ENCODE results near the gene SYCE3.

The SYCE3 gene

DNA sequence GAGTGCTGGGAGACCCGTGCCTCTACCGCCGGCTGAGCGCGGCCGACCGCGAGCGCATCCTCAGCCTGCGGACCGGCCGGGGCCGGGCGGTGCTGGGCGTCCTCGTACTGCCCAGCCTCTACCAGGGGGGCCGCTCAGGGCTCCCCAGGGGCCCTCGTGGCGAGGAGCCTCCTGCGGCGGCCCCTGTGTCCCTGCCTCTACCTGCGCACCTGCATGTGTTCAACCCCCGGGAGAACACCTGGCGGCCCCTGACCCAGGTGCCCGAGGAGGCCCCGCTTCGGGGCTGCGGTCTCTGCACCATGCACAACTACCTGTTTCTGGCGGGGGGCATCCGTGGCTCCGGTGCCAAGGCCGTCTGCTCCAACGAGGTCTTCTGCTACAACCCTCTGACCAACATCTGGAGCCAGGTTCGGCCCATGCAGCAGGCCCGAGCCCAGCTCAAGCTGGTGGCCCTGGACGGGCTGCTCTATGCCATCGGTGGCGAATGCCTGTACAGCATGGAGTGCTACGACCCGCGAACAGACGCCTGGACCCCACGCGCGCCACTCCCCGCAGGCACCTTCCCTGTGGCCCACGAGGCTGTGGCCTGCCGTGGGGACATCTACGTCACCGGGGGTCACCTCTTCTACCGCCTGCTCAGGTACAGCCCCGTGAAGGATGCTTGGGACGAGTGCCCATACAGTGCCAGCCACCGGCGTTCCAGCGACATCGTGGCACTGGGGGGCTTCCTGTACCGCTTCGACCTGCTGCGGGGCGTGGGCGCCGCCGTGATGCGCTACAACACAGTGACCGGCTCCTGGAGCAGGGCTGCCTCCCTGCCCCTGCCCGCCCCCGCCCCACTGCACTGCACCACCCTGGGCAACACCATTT lies 13.6 kb downstream of the SYCE3 start:
- no peak overlapping the region for H2BK15ac ChIP-seq (ENCODE audit: low read depth, poor library complexity, severe bottlenecking)
- peaks cover 10 to 71% of the 10 kb centered on the region in 2 experiments for H3K27me3 ChIP-seq (ENCODE audit: control insufficient read depth in 1 of 2, insufficient read depth in 1 of 2, low read length in 2 of 2)
- WGBS: 93% methylated on average over 68 of the region's 68 CpGs
- H2BK5ac ChIP-seq (ENCODE audit: low read depth, low read length, poor library complexity, severe bottlenecking): no peak overlapping the region
- H2AFZ ChIP-seq (ENCODE audit: low read depth, low read length): no peak overlapping the region
- H2BK12ac ChIP-seq (ENCODE audit: low read length in 2 of 2): peak overlapping the region in 1 of 2 experiments; percentile 16
- no peak overlapping the region for H3K4me3 ChIP-seq (ENCODE audit: insufficient read depth in 1 of 2, low read depth in 1 of 2, low read length in 2 of 2)
- no peak overlapping the region for H3K4me2 ChIP-seq (ENCODE audit: low read length, poor library complexity, severe bottlenecking)
- H4K91ac ChIP-seq (ENCODE audit: low read length): peak overlapping the region; percentile 53
- no peak overlapping the region for H4K8ac ChIP-seq (ENCODE audit: low read length)
- no peak overlapping the region for H3K23ac ChIP-seq (ENCODE audit: low read length in 2 of 2)
- no peaks in the 10 kb centered on the region for H3K9me3 ChIP-seq (ENCODE audit: control insufficient read depth, low read length)
- H3K27ac ChIP-seq (ENCODE audit: low read length, poor library complexity, severe bottlenecking): no peak overlapping the region
- H2BK120ac ChIP-seq (ENCODE audit: low read depth, low read length): no peak overlapping the region
- no peak overlapping the region for H3K4ac ChIP-seq (ENCODE audit: low read depth in 1 of 2, low read length in 2 of 2)
- no peak overlapping the region for H2AK5ac ChIP-seq (ENCODE audit: low read length, severe bottlenecking)
- DNase-seq: no peak
- H3K9ac ChIP-seq (ENCODE audit: low read length): no peak overlapping the region
- no peaks in the 10 kb centered on the region for H3K79me1 ChIP-seq (replicated peaks; ENCODE audit: low read length, poor library complexity, severe bottlenecking)
- peaks cover 4% of the 10 kb centered on the region for H3K4me1 ChIP-seq (ENCODE audit: control insufficient read depth, insufficient read depth, low read depth, low read length)
- no peak overlapping the region for H3K18ac ChIP-seq (ENCODE audit: low read depth in 1 of 2, low read length in 2 of 2)
- no peak overlapping the region for H3K14ac ChIP-seq (ENCODE audit: low read length in 2 of 2)
- H3K36me3 ChIP-seq (ENCODE audit: control insufficient read depth in 1 of 2, insufficient read depth in 2 of 2, low read depth in 1 of 2, low read length in 2 of 2): no peaks in the 10 kb centered on the region

DNA sequence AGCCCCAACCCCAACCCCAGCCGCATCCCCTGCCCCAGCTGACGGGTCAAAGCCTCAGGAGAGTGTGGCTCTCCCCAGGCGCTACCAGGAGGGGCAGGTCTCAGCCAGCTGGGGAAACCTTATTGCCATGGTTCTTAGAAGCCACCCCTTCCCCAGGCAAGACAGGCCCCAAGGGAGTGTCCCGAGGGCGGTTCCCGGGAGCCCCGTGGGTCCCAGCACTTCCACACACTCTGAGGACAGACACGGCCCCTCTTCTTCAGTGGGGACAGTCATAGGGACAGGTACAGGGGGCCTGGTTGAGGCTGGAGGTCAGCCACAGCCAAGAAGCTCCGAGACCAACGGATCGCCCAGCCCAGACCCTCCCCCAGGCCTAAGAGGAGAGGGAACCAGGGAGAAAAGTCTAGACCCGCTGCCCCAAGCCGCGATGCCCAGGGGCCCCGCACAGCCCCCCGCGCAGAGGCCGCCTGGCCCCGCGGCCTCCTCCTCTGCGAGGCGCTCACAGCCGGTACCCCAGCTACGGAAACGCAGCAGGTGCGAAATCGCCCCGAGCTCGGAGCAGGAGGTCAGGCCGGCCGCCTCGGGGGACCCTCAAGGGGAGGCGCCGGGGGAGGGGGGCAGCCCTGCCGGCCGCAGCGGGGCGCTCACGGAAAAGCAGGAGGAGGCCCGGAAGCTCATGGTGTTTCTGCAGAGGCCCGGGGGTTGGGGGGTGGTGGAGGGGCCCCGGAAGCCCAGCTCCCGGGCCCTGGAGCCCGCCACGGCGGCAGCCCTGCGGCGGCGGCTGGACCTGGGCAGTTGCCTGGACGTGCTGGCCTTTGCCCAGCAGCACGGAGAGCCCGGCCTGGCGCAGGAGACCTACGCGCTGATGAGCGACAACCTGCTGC lies 14.4 kb downstream of the SYCE3 start:
- Histone ChIP-seq H3K9me3 (ENCODE audit: control insufficient read depth, low read length) (no peaks in the 10 kb centered on the region), H3K4ac (ENCODE audit: low read depth in 1 of 2, low read length in 2 of 2) (no peak overlapping the region), H3K9ac (ENCODE audit: low read length) (no peak overlapping the region), H3K27me3 (ENCODE audit: control insufficient read depth in 1 of 2, insufficient read depth in 1 of 2, low read length in 2 of 2) (peaks cover 10 to 70% of the 10 kb centered on the region in 2 experiments), H2BK15ac (ENCODE audit: low read depth, poor library complexity, severe bottlenecking) (no peak overlapping the region), H2AFZ (ENCODE audit: low read depth, low read length) (no peak overlapping the region), H3K18ac (ENCODE audit: low read depth in 1 of 2, low read length in 2 of 2) (no peak overlapping the region), H4K91ac (ENCODE audit: low read length) (no peak overlapping the region), H4K8ac (ENCODE audit: low read length) (no peak overlapping the region), H3K27ac (ENCODE audit: low read length, poor library complexity, severe bottlenecking) (no peak overlapping the region), H3K4me1 (ENCODE audit: control insufficient read depth, insufficient read depth, low read depth, low read length) (peaks cover 7% of the 10 kb centered on the region), H2BK120ac (ENCODE audit: low read depth, low read length) (no peak overlapping the region), H3K79me1 (replicated peaks; ENCODE audit: low read length, poor library complexity, severe bottlenecking) (no peaks in the 10 kb centered on the region), H3K4me3 (ENCODE audit: insufficient read depth in 1 of 2, low read depth in 1 of 2, low read length in 2 of 2) (no peak overlapping the region), H3K14ac (ENCODE audit: low read length in 2 of 2) (no peak overlapping the region), H3K4me2 (ENCODE audit: low read length, poor library complexity, severe bottlenecking) (no peak overlapping the region), H3K36me3 (ENCODE audit: control insufficient read depth in 1 of 2, insufficient read depth in 2 of 2, low read depth in 1 of 2, low read length in 2 of 2) (no peaks in the 10 kb centered on the region), H2AK5ac (ENCODE audit: low read length, severe bottlenecking) (no peak overlapping the region), H2BK5ac (ENCODE audit: low read depth, low read length, poor library complexity, severe bottlenecking) (no peak overlapping the region), H3K23ac (ENCODE audit: low read length in 2 of 2) (no peak overlapping the region), H2BK12ac (ENCODE audit: low read length in 2 of 2) (no peak overlapping the region)
- no peak for DNase-seq
- WGBS: 90% methylated on average over 52 of the region's 56 CpGs

DNA sequence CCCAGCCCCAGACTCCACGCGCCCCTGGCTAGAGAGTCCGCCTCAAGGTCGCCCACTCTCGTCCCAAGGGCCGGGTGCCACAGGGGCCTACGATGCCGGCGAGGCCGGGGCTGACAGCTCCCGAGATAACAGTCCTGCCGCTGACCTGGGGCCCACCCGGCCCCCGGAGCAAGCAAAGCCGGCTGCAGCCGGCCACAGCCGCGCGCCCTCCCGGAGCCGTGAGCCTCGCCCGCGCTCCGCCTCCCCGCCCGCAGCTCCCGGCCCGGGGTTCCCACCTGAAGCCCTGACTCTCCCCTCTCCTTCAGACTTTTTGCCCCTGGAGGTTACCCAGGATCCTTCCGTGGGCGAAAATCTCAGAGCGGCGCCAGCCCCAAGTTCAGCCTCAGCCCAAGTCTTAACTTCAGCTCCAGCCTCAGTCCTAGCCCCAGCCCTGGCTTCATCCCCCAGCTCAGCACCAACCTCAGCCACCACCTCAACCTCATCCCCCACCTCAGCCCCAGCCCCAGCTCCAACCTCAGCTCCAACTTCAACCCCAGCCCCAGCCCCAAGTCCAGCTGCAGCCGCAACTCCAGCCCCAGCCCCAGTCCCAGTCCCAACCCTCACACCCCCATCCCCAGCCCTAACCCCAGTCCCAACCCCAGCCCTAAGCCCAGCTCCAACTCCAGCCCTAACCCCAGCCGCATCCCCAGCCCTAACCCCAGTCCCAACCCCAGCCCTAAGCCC lies 15.3 kb downstream of the SYCE3 start:
- H3K4ac ChIP-seq (ENCODE audit: low read depth in 1 of 2, low read length in 2 of 2): no peak overlapping the region
- no peak overlapping the region for H3K27ac ChIP-seq (ENCODE audit: low read length, poor library complexity, severe bottlenecking)
- H3K4me3 ChIP-seq (ENCODE audit: insufficient read depth in 1 of 2, low read depth in 1 of 2, low read length in 2 of 2): no peak overlapping the region
- 93% methylated on average over 35 of the region's 35 CpGs for WGBS
- no peaks in the 10 kb centered on the region for H3K9me3 ChIP-seq (ENCODE audit: control insufficient read depth, low read length)
- no peak overlapping the region for H3K23ac ChIP-seq (ENCODE audit: low read length in 2 of 2)
- H2AFZ ChIP-seq (ENCODE audit: low read depth, low read length): no peak overlapping the region
- no peaks in the 10 kb centered on the region for H3K36me3 ChIP-seq (ENCODE audit: control insufficient read depth in 1 of 2, insufficient read depth in 2 of 2, low read depth in 1 of 2, low read length in 2 of 2)
- no peak overlapping the region for H3K18ac ChIP-seq (ENCODE audit: low read depth in 1 of 2, low read length in 2 of 2)
- H3K4me2 ChIP-seq (ENCODE audit: low read length, poor library complexity, severe bottlenecking): no peak overlapping the region
- no peak for DNase-seq
- H3K14ac ChIP-seq (ENCODE audit: low read length in 2 of 2): no peak overlapping the region
- peaks cover 10 to 64% of the 10 kb centered on the region in 2 experiments for H3K27me3 ChIP-seq (ENCODE audit: control insufficient read depth in 1 of 2, insufficient read depth in 1 of 2, low read length in 2 of 2)
- no peak overlapping the region for H2AK5ac ChIP-seq (ENCODE audit: low read length, severe bottlenecking)
- H2BK5ac ChIP-seq (ENCODE audit: low read depth, low read length, poor library complexity, severe bottlenecking): no peak overlapping the region
- no peak overlapping the region for H4K8ac ChIP-seq (ENCODE audit: low read length)
- H2BK120ac ChIP-seq (ENCODE audit: low read depth, low read length): no peak overlapping the region
- no peak overlapping the region for H2BK15ac ChIP-seq (ENCODE audit: low read depth, poor library complexity, severe bottlenecking)
- H3K79me1 ChIP-seq (replicated peaks; ENCODE audit: low read length, poor library complexity, severe bottlenecking): no peaks in the 10 kb centered on the region
- H2BK12ac ChIP-seq (ENCODE audit: low read length in 2 of 2): no peak overlapping the region
- H3K9ac ChIP-seq (ENCODE audit: low read length): no peak overlapping the region
- H3K4me1 ChIP-seq (ENCODE audit: control insufficient read depth, insufficient read depth, low read depth, low read length): peaks cover 10% of the 10 kb centered on the region
- H4K91ac ChIP-seq (ENCODE audit: low read length): no peak overlapping the region
